ENCODE data around the gene NEU2. TPM values are rescaled to one million over a fixed set of nuclear protein-coding genes. Genes with fewer than 3 reads are reported as not detected.

NEU2 gene
- total RNA-seq: not detected
- long read RNA-seq: 0 reads

GRCh38 chr2:233032551-233033320 is at the start of gene NEU2:
Gene NEU2, plus strand, starts transcription at chr2:233032672. Its CDS starts 0 bp downstream, at chr2:233032672.
- no peak for DNase-seq (ENCODE audit: low spot score)
- intact Hi-C loops (cut with DNase I): no loop called here

- no peak for DNase-seq (ENCODE audit: low spot score)
- intact Hi-C loops (cut with DNase I): no loop called here
Observed at GRCh38 chr2:232982926-232983668, 49.4 kb upstream of the NEU2 start.

GRCh38 chr2:232983669-232984140 is 48.8 kb upstream of the NEU2 start:
- intact Hi-C loops (cut with DNase I): no loop called here
- DNase-seq (ENCODE audit: low spot score): no peak

GRCh38 chr2:232984451-232985207 is 47.8 kb upstream of the NEU2 start:
- intact Hi-C loops (cut with DNase I): no loop called here
- no peak for DNase-seq (ENCODE audit: low spot score)

GRCh38 chr2:232986155-232986554 is 46.3 kb upstream of the NEU2 start:
- no peak for DNase-seq (ENCODE audit: low spot score)
- intact Hi-C loops (cut with DNase I): no loop called here

- DNase-seq (ENCODE audit: low spot score): no peak
Observed at GRCh38 chr2:232993231-232993821, 39.1 kb upstream of the NEU2 start.

GRCh38 chr2:232994446-232994845 is 38.0 kb upstream of the NEU2 start:
- intact Hi-C loops (cut with DNase I): no loop called here
- peak; percentile 69 for DNase-seq (ENCODE audit: low spot score)

More at GRCh38 chr2:232993231-232993821, 39.1 kb upstream of the NEU2 start:
- intact Hi-C loops (cut with DNase I): no loop called here

GRCh38 chr2:232997749-232998665 is 34.5 kb upstream of the NEU2 start:
- intact Hi-C loops (cut with DNase I): no loop called here

GRCh38 chr2:232998666-232998985 is 33.8 kb upstream of the NEU2 start:
- no peak for DNase-seq (ENCODE audit: low spot score)
- intact Hi-C loops (cut with DNase I): no loop called here

More at GRCh38 chr2:232997749-232998665, 34.5 kb upstream of the NEU2 start:
- no peak for DNase-seq (ENCODE audit: low spot score)

GRCh38 chr2:232999354-232999753 is 33.1 kb upstream of the NEU2 start:
- no peak for DNase-seq (ENCODE audit: low spot score)
- intact Hi-C loops (cut with DNase I): no loop called here

- intact Hi-C loops (cut with DNase I): no loop called here
Observed at GRCh38 chr2:233000886-233001750, 31.4 kb upstream of the NEU2 start.

GRCh38 chr2:233002829-233003657 is 29.4 kb upstream of the NEU2 start:
- DNase-seq (ENCODE audit: low spot score): peak; percentile 49

More at GRCh38 chr2:233000886-233001750, 31.4 kb upstream of the NEU2 start:
- DNase-seq (ENCODE audit: low spot score): peak; percentile 26

GRCh38 chr2:233003658-233004555 is 28.6 kb upstream of the NEU2 start:
- peak; percentile 58 for DNase-seq (ENCODE audit: low spot score)

More at GRCh38 chr2:233002829-233003657, 29.4 kb upstream of the NEU2 start:
- intact Hi-C loops (cut with DNase I): no loop called here

GRCh38 chr2:233005096-233005495 is 27.4 kb upstream of the NEU2 start:
- intact Hi-C loops (cut with DNase I): no loop called here
- peak; percentile 60 for DNase-seq (ENCODE audit: low spot score)

More at GRCh38 chr2:233003658-233004555, 28.6 kb upstream of the NEU2 start:
- intact Hi-C loops (cut with DNase I): no loop called here

GRCh38 chr2:233006648-233007047 is 25.8 kb upstream of the NEU2 start:
- intact Hi-C loops (cut with DNase I): no loop called here
- no peak for DNase-seq (ENCODE audit: low spot score)

GRCh38 chr2:233007270-233007669 is 25.2 kb upstream of the NEU2 start:
- DNase-seq (ENCODE audit: low spot score): no peak
- intact Hi-C loops (cut with DNase I): no loop called here

All from cardiac septum (tissue), 1 donor.